ENCODE measurements around the gene SV2C.

The SV2C gene

DNA sequence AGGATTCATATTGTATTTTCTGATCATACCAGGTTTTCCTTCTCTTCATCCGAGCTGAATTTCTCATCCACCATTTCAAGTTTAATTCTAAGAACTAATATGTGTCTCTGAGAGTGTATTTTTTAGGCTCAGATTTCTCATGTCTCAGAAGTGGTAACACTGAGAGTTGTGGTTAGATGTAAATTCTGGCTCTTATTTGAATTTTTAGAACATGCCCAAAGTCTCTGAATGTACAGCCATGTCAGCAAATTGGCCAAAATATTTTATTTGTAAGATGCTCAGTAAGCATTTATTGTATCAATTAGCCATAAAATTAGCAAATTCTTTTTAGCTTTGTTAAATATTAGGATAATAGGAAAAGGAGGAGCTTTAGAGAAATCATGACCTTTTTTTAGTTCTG lies 16.6 kb downstream of the SV2C start:
- DNase-seq = no peak

- DNase-seq = no peak
Measured at GRCh38 chr5:76104027-76104426, 20.8 kb downstream of the SV2C start.

GRCh38 chr5:76106149-76106548 lies 23.0 kb downstream of the SV2C start:
- no peak for DNase-seq

- no peak for DNase-seq
Measured at GRCh38 chr5:76111477-76112174, 28.4 kb downstream of the SV2C start.

GRCh38 chr5:76113103-76113502 lies 29.9 kb downstream of the SV2C start:
- DNase-seq = no peak

- no peak for DNase-seq
Measured at GRCh38 chr5:76114179-76114851, 31.1 kb downstream of the SV2C start.

- DNase-seq = no peak
Measured at GRCh38 chr5:76125346-76125745, 42.2 kb downstream of the SV2C start.

- DNase-seq = no peak
Measured at GRCh38 chr5:76125888-76126287, 42.7 kb downstream of the SV2C start.

GRCh38 chr5:76134003-76134402 lies 50.8 kb downstream of the SV2C start:
- DNase-seq = no peak

GRCh38 chr5:76134646-76135045 lies 51.5 kb downstream of the SV2C start:
- DNase-seq = no peak

GRCh38 chr5:76137887-76138542 lies 54.8 kb downstream of the SV2C start:
- DNase-seq = no peak

DNA sequence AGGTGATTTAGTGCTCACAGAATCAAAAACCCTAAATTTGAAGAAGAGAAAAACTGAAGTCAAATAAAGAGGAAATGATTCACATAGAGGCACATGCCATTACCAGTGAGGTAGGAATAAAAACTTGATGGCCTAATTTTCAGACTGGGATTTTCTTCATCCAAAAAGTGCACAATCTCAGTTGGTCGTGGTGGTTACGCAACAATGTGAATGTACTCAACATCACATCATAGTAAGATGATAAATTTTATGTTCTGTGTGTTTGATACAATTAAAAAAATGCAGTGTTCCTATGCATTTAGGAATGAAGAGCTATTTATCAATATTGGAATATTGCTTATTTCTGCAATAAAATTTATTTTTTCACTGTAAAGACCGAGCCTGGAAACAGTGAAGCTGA lies 60.7 kb downstream of the SV2C start:
- no peak for DNase-seq

DNA sequence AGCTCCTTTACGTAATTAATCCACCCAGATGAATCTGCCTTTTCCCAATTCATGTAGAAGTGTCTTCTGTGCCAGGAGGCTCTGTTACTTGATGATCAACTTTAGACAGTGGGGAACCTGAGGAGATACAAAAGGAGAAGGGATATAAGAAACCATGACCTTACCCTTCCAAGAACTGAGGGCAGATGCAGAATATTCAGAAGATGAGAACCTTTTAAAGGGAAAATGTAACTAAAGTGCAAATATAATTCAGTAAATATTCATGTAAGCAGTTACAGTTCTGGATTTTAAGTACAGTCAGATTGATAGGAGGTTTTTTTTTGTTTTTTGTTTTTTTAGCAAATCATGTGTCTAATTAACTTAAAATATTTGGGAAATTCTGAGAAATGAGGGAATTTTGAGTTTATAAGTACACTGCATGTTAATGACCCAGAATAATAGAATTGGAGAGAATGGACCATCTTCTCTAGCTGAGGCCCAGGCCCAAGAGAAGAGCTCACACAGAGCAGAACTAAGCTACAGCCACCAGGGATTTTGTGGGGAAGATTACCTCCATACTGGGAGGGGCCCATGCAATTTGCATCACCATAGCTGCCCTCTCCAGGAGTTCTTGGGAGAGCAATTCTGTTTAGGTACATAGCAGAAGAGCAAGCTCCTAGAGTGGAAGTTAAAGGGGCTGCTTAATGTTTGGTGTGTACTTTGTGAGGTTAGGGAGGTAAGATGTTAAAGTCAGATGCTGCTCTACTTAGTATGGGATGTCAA lies 61.5 kb downstream of the SV2C start:
- DNase-seq = no peak

DNA sequence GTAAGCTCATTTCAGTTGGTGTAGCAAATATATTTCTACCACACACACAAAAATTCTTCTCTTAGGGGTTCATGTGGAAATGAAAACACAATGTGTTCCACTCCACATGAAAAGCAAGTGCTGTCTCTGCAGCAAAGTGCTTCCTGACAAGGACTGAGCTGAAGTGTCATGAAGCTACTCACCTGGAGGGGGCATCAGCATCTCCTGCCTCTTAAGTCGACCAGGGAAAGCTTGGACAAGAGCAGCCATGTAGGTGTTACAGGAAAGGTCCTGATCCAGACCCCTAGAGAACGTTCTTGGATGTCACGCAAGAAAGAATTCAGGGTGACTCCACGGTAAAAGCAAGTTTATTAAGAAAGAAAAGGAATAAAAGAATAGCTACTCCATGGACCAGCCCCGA lies 62.8 kb downstream of the SV2C start:
- no peak for DNase-seq

DNA sequence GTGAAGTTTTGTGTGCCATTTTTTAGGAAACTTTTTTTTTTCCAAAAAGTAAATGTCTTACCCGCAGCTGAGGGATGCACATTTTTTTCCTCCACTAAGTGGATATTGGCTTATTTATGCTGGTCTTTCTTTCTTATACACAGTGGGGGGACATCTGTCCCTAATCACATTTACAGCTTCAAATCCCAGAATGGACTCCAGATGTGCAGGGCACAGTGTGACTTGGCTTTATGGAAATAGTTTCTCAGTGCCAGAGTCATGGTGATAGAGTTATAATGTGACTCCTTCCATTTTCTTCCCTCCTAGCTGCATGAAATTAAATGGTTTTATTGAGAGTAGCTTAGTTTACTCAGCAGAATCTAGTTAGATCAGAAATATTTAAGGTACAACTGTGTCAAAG lies 66.5 kb downstream of the SV2C start:
- no peak for DNase-seq

GRCh38 chr5:76152161-76152560 lies 69.0 kb downstream of the SV2C start:
- DNase-seq = no peak

DNA sequence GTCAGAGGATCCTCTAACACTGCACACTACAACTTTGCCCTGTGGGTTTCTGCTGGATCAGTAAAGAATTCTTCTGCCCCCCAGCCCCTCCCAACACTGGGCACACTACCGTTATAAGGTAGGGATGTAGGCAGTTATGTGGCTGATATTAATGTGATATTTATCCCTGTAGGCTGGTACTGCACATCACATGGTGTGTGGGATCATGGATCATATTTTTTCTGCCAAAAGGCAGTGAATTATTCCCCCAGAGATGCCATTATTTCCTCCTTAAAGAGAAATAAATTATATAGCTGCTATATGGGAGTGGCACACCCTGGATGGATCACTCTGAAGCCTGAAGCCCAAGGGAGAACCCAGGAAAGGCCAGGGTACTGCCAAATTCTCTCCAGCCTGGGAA lies 69.5 kb downstream of the SV2C start:
- no peak for DNase-seq

DNA sequence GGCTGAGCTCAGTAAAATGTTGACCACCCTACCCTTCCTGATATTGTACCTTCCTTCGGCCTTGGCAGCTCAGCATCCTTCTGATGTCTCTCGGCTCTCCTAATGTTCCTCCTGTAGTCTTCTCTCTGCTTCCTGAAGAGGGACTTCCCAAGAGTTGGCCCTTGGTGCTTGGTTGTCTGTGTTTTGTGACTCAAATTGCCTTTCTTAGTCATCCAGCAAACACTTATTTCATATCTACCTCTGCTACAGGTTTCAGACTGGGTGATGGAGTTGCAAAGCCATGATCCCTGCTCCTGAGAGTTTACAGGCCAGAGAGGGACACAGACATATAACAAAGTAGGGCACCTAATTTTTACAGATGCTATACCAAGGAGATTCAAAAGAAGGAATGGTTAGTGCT lies 70.1 kb downstream of the SV2C start:
- DNase-seq = no peak

DNA sequence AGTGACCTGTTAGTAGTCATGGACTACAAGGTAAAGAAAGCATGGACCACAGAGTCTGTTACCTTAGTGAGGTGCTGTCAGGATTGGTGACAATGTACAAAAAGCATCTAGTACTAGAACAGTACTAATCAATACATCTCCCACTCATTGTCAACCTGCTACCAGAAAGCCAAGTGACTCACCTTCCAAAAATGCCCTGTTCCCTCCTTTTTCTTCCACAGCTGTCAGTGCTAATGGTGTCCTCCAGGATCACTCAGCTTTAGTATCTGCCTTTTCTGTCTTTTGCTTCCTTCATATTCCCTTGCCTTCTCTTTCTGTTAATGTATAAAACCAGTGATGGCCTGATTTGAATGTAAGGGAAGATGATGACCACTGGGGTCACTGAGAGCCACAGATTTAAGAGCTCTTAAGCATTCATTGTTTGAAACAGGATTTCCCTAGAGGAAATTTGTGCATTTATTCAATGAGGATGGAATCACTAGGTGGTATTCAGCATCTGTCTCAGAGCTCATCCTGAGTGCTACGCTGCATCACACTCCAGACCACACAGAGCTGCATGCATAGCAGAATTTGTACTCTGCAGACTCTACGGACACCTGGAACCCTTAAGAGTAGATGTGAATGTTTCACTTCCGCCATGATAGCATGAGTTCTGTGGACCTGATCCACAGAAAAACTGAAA lies 71.0 kb downstream of the SV2C start:
- DNase-seq = no peak

- DNase-seq = no peak
Measured at GRCh38 chr5:76155536-76155935, 72.4 kb downstream of the SV2C start.

GRCh38 chr5:76162335-76162734 lies 79.2 kb downstream of the SV2C start:
- no peak for DNase-seq

DNA sequence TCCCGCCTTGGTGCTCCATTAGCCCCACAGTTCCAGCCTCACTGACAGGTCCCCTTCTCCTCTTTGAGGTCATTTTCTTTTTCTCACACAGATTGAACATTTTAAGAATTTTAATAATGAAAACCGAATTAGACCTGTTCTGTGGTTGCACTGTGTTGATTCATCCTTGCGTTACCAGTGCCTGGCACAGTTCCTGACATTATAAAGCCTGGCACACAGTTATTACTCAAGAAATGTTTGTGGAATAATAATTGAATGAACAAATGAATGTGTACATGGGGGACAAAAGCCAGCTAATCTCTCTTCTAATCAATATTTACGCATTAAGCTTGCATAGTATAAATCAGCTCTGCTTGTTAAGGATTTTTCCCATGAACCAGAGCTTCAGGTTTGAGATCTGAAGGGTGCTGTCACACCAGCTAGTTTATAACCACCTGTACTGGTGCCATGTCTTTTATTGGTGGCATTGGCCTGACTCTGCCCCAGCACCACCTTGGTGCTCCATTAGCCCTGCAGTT lies 80.0 kb downstream of the SV2C start:
- DNase-seq = no peak

GRCh38 chr5:76165029-76165428 lies 81.8 kb downstream of the SV2C start:
- DNase-seq = no peak

All from activated CD4-positive, alpha-beta T cell treated with anti-CD3 and anti-CD28 coated beads, Interleukin-2, amount 50 U/mL, for 4 hours (primary cell).